Effector memory CD8-positive, alpha-beta T cell (primary cell): ENCODE results near the gene MUC5AC.

Experiments
- ATAC-seq: fragments of 150-1000 bp; cut with Tn5 transposase; replicated peaks from 2 replicates; pipeline ENCODE4 v1.10.0; 2021; ENCODE audit warnings: mild to moderate bottlenecking, moderate library complexity
- DNase-seq, 3 experiments: peaks; one replicate each; pipeline ENCODE4 v3.0.0; 2021
- H3K27ac Mint-ChIP-seq, 2 donors: one replicate each; pipeline ENCODE4 v1.8.0; 2022; ENCODE audit warnings: mild to moderate bottlenecking in 2 of 2, mixed read lengths in 2 of 2, moderate library complexity in 2 of 2
- H3K27me3 Mint-ChIP-seq, 2 donors: one replicate each; pipeline ENCODE4 v1.8.0; 2022; ENCODE audit warnings: mixed read lengths in 2 of 2
- H3K36me3 Mint-ChIP-seq: one replicate; pipeline ENCODE4 v1.8.0; 2022; ENCODE audit warnings: mild to moderate bottlenecking, moderate library complexity, mixed read lengths; ENCODE audit not compliant: insufficient read depth
- H3K4me1 Mint-ChIP-seq, 2 donors: one replicate each; pipeline ENCODE4 v1.8.0; 2022; ENCODE audit warnings: low read depth in 2 of 2, mixed read lengths in 2 of 2
- H3K4me3 Mint-ChIP-seq, 2 donors: one replicate each; pipeline ENCODE4 v1.8.0; 2022; ENCODE audit warnings: mild to moderate bottlenecking in 2 of 2, mixed read lengths in 2 of 2, moderate library complexity in 2 of 2
- H3K9me3 Mint-ChIP-seq, 2 donors: one replicate each; pipeline ENCODE4 v1.8.0; 2022; ENCODE audit warnings: mixed read lengths in 2 of 2

MUC5AC gene

DNA sequence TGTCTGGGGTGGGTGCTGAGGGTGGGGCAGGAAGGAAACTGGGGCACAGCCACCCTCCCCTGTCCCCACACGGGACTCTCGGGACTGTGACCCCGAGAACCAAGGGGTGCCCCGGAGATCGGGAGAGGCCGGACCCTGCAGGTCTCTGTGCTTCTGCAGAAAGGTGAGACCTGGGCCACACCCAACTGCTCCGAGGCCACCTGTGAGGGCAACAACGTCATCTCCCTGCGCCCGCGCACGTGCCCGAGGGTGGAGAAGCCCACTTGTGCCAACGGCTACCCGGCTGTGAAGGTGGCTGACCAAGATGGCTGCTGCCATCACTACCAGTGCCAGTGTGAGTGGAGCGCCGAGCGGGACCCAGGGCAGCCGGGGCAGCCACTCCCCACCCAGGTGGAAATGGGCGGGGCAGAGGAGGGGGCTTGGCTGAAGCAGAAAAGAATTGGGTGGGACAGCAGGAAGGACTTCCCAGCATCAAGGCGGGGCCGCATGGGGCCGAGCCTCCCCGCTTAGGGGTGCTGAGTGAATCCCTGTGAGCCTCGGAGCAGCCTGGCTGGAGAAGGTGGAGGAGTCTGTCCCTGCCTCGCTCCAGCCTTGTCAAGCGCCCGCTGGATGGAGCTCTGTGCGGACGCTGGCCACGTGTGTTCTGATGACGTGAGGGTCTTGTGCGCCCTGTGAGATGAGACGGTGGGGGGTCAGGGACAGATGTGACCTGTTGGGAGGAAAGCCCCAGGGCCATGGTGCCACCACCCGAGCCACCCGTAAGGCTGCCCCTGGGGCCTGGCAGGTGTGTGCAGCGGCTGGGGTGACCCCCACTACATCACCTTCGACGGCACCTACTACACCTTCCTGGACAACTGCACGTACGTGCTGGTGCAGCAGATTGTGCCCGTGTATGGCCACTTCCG, 35.8 kb downstream of the MUC5AC start:
- ATAC-seq (no peak), DNase-seq (no peak)
- no peaks in the 10 kb centered on the region for H3K9me3 Mint-ChIP-seq
- no peak overlapping the region for H3K4me3 Mint-ChIP-seq
- H3K27ac Mint-ChIP-seq: no peak overlapping the region
- H3K27me3 Mint-ChIP-seq: no peaks in the 10 kb centered on the region
- H3K4me1 Mint-ChIP-seq: no peaks in the 10 kb centered on the region
- no peaks in the 10 kb centered on the region for H3K36me3 Mint-ChIP-seq

GRCh38 chr11:1194231-1194976, 36.7 kb downstream of the MUC5AC start:
- Mint-ChIP-seq H3K4me3 (no peak overlapping the region), H3K9me3 (no peaks in the 10 kb centered on the region), H3K4me1 (no peaks in the 10 kb centered on the region), H3K27me3 (no peaks in the 10 kb centered on the region), H3K36me3 (no peaks in the 10 kb centered on the region), H3K27ac (no peak overlapping the region)
- no peak for DNase-seq
- ATAC-seq: no peak

DNA sequence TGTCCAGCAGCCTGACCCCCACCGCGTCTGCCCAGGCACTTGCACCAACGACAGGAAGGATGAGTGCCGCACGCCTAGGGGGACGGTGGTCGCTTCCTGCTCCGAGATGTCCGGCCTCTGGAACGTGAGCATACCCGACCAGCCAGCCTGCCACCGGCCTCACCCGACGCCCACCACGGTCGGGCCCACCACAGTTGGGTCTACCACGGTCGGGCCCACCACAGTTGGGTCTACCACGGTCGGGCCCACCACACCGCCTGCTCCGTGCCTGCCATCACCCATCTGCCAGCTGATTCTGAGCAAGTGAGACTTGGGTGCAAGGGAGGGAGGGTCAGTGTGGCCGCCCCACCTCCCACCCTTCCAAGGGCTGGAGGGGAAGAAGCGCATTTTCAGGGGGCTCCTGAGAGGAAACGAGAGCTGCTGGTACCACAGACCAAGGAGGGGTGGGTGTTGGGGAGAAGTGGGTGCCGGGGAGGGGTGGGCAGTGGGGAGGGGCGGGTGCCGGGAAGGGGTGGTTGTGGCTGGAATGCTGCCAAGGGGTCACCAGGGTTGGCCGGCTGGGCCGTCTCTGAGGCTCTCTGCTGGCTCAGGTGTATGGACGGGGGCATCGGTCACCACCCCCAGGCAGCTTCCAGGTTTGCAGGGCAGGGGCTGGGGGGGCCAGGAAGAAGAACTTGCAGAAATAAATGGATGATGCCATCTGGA, 37.4 kb downstream of the MUC5AC start:
- no peaks in the 10 kb centered on the region for H3K9me3 Mint-ChIP-seq
- DNase-seq (no peak), ATAC-seq (no peak)
- no peaks in the 10 kb centered on the region for H3K36me3 Mint-ChIP-seq
- no peak overlapping the region for H3K4me3 Mint-ChIP-seq
- no peaks in the 10 kb centered on the region for H3K4me1 Mint-ChIP-seq
- no peak overlapping the region for H3K27ac Mint-ChIP-seq
- H3K27me3 Mint-ChIP-seq: no peaks in the 10 kb centered on the region

- DNase-seq: no peak
- no peak overlapping the region for H3K27ac Mint-ChIP-seq
- no peaks in the 10 kb centered on the region for H3K36me3 Mint-ChIP-seq
- no peak overlapping the region for H3K4me3 Mint-ChIP-seq
- H3K27me3 Mint-ChIP-seq: no peaks in the 10 kb centered on the region
- H3K9me3 Mint-ChIP-seq: no peaks in the 10 kb centered on the region
- ATAC-seq: no peak
- no peaks in the 10 kb centered on the region for H3K4me1 Mint-ChIP-seq
These were observed 38.1 kb downstream of the MUC5AC start for GRCh38 chr11:1195682-1196515.

DNA sequence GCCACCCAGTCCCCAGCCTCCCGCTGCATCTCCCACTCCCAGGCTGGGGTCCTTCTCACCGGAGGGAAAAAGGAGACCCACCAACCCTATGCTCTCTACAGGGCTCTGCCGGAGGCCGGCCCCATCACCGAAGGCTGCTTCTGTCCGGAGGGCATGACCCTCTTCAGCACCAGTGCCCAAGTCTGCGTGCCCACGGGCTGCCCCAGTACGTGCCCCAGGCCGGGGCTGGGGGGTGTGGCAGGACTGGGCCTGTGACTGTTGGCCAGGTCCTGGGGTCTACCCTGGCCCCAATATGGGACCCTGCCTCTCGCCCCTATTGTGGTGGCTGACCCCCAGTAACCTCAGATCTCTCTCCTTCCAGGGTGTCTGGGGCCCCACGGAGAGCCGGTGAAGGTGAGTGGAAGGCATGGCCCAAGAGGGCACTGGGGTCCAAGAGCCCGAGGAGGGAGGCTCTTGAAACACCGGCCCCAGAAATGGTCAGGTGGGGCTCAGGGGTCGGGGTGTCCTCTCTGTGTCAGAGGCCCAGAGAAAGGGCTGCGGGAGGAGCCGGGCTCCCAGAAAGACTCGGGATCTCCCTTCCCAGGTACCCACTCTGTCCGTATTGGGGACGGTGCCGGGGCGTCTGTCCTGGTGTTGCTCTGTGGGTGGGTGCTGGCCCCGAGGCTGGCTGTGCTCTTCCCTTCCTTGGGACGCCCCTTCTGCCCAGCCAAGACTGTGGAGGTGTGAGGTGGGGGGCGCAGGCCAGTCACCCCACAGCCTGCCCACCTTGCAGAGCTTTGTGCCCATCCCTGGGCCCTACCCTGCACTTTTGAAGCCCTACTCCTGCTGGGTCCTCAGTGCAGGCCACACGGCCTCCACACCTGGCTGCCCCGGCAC, 39.0 kb downstream of the MUC5AC start:
- no peaks in the 10 kb centered on the region for H3K36me3 Mint-ChIP-seq

DNA sequence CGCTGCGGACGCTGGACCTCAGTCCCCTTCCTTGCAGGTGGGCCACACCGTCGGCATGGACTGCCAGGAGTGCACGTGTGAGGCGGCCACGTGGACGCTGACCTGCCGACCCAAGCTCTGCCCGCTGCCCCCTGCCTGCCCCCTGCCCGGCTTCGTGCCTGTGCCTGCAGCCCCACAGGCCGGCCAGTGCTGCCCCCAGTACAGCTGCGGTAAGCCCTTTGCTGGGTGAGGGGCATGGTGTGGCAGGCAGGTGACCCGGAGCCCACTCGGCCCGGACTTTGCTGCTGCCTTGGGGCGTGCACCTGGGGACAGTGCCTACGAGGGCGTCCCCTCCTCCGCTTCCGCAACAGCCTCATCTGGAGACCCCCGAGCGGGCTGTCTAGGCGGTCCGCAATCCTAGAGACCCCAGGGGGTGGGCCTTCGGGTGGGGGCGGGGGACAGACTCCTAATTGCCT, 39.7 kb downstream of the MUC5AC start:
- Mint-ChIP-seq H3K9me3 (no peaks in the 10 kb centered on the region), H3K4me3 (no peak overlapping the region), H3K27me3 (no peaks in the 10 kb centered on the region), H3K4me1 (no peaks in the 10 kb centered on the region), H3K27ac (no peak overlapping the region), H3K36me3 (no peaks in the 10 kb centered on the region)
- ATAC-seq (no peak), DNase-seq (no peak)

More for the DNA sequence above, 39.0 kb downstream of the MUC5AC start:
- Mint-ChIP-seq H3K27me3 (no peaks in the 10 kb centered on the region), H3K4me1 (no peaks in the 10 kb centered on the region), H3K4me3 (no peak overlapping the region), H3K9me3 (no peaks in the 10 kb centered on the region), H3K27ac (no peak overlapping the region)
- ATAC-seq: no peak
- DNase-seq: no peak

DNA sequence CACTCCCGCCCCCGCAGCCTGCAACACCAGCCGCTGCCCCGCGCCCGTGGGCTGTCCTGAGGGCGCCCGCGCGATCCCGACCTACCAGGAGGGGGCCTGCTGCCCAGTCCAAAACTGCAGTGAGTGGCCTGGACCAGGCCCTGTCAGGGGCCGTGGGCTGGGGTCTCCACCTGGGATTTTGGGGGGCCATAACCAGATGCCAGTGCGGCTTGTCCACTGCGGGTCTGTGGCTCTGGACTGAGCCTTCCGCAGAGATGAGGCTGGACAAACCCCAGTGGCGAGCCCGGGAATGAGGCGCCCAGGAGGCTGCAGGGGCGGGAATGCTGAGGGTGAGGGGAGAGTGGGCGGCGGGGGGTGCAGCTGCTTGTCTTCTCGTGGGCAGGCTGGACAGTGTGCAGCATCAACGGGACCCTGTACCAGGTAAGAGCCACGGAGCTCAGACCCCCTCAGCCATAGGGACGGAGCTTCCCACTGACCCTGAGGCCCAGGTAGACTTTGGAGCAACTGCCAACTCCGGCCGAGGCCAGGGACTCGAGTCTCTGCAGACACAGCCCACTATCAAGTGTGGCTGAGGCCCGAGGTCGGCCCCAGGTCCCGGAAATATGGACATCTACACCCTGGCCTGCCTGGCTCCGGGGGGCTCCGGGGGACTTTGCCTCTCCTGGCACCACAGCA, 40.3 kb downstream of the MUC5AC start:
- DNase-seq: no peak
- H3K27ac Mint-ChIP-seq: no peak overlapping the region
- no peak for ATAC-seq
- H3K9me3 Mint-ChIP-seq: no peaks in the 10 kb centered on the region
- no peaks in the 10 kb centered on the region for H3K36me3 Mint-ChIP-seq
- no peak overlapping the region for H3K4me3 Mint-ChIP-seq
- no peaks in the 10 kb centered on the region for H3K4me1 Mint-ChIP-seq
- H3K27me3 Mint-ChIP-seq: no peaks in the 10 kb centered on the region

DNA sequence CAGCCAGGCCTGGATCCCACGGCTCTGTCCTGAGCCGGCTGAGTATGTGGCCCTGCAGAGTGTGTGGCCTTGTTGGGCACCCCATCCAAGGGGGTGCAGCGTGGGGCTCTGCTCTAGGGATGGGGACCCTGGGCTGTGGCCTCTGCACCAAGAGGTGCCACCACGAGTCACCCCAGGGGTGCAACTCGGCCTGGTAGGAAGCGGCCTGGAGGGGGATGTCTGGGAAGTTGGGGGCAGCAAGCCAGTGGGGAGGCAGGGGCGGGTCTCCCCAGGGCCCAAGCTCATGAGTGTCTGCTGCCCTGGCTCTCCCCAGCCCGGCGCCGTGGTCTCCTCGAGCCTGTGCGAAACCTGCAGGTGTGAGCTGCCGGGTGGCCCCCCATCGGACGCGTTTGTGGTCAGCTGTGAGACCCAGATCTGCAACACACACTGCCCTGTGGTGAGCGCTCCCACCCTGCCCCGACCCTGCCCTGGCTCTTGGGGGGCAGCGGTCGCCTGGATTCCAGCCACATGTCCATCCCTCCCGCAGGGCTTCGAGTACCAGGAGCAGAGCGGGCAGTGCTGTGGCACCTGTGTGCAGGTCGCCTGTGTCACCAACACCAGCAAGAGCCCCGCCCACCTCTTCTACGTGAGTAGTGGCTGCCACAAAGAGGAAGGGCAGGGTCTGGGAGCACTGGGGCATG, 40.9 kb downstream of the MUC5AC start:
- Mint-ChIP-seq H3K27ac (no peak overlapping the region), H3K9me3 (no peaks in the 10 kb centered on the region), H3K27me3 (no peaks in the 10 kb centered on the region), H3K4me3 (no peak overlapping the region), H3K36me3 (no peaks in the 10 kb centered on the region), H3K4me1 (no peaks in the 10 kb centered on the region)
- DNase-seq: no peak
- ATAC-seq: no peak

DNA sequence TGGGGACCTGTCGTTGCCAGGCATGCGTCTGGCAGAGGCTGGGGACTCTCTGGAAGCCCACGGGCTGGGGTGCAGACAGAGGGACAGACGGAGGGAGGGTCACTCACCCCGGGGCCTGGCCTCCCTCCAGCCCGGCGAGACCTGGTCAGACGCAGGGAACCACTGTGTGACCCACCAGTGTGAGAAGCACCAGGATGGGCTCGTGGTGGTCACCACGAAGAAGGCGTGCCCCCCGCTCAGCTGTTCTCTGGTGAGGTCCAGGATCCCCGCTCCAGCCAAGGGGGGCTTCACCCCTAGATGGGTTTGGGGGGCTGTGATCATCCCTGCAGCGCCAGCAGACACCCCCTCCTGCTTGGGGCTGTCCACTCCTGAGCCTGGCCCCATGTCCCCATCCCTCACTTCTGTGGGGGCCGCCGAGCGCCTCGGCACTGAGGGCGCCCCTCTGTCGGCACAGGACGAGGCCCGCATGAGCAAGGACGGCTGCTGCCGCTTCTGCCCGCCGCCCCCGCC, 41.5 kb downstream of the MUC5AC start:
- H3K4me3 Mint-ChIP-seq: no peak overlapping the region
- H3K4me1 Mint-ChIP-seq: no peaks in the 10 kb centered on the region
- no peaks in the 10 kb centered on the region for H3K9me3 Mint-ChIP-seq
- H3K27ac Mint-ChIP-seq: no peak overlapping the region
- H3K27me3 Mint-ChIP-seq: no peaks in the 10 kb centered on the region
- H3K36me3 Mint-ChIP-seq: no peaks in the 10 kb centered on the region
- ATAC-seq: no peak
- DNase-seq: no peak

DNA sequence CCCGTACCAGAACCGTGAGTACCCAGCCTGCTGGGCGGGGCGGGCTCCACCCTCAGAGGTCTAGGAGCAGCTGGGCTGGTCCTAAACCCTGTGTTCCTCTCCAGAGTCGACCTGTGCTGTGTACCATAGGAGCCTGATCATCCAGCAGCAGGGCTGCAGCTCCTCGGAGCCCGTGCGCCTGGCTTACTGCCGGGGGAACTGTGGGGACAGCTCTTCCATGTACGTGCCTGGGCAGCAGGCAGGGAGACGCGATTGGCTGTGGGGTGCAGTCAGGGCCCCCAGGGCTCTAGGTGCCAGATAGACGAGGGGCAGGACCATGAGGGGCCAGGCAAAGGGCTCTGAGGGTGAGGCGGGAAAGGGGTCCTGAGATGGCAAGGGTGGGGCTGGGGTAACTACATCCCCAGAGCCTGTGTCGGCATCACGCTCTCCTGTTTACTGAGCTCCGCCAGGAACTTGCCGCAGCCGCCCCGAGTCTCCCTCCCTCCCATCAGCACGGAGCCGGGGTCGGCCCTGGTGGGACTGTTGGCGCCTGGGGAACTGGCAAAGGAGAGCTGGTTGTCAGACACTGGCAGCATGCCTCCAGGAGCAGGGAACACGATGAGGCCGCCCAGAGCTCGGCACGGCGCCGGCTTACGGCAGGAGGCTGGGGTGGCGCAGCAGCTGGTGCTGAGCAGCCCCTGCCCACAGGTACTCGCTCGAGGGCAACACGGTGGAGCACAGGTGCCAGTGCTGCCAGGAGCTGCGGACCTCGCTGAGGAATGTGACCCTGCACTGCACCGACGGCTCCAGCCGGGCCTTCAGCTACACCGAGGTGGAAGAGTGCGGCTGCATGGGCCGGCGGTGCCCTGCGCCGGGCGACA, 42.2 kb downstream of the MUC5AC start:
- DNase-seq: no peak
- ATAC-seq: no peak
- Mint-ChIP-seq H3K9me3 (no peaks in the 10 kb centered on the region), H3K27ac (no peak overlapping the region), H3K27me3 (no peaks in the 10 kb centered on the region), H3K4me1 (no peaks in the 10 kb centered on the region), H3K36me3 (no peaks in the 10 kb centered on the region), H3K4me3 (no peak overlapping the region)
